Activated CD8-positive, alpha-beta T cell treated with anti-CD3 and anti-CD28 coated beads, Interleukin-2, amount 10 ng/mL, durations not matched to agents 7 days and 5 days (primary cell): ENCODE results near the gene DICER1. TPM values are rescaled to one million over a fixed set of nuclear protein-coding genes. Genes with fewer than 3 reads are reported as not detected.

ENCODE experiments used
- ATAC-seq: fragments of 150-1000 bp; cut with Tn5 transposase; one replicate; pipeline ENCODE4 v1.10.0; 2021; ENCODE audit warnings: moderate library complexity
- CTCF ChIA-PET: fragments of 350-600 bp; sonication (Branson Sonifier 250); formaldehyde crosslinking; loops from one replicate; lab custom pipeline; 2021; ENCODE audit warnings: antibody characterized with exemption; lab: Charles Lee
- POLR2A ChIA-PET: fragments of 350-600 bp; sonication (Branson Sonifier 250); formaldehyde crosslinking; loops from one replicate; lab custom pipeline; 2021; ENCODE audit warnings: antibody characterized with exemption; lab: Charles Lee
- DNase-seq: peaks from one replicate; pipeline ENCODE4 v3.0.0-alpha.2; 2020
- H3K27ac Mint-ChIP-seq: one replicate; pipeline ENCODE4 v1.8.0; 2021; ENCODE audit warnings: mild to moderate bottlenecking, mixed read lengths
- H3K27me3 Mint-ChIP-seq: one replicate; pipeline ENCODE4 v1.8.0; 2021; ENCODE audit warnings: low read depth, mixed read lengths
- H3K36me3 Mint-ChIP-seq: one replicate; pipeline ENCODE4 v1.8.0; 2021; ENCODE audit warnings: low read depth, mixed read lengths
- H3K4me1 Mint-ChIP-seq: one replicate; pipeline ENCODE4 v1.8.0; 2021; ENCODE audit warnings: low read depth, mixed read lengths
- H3K4me3 Mint-ChIP-seq: one replicate; pipeline ENCODE4 v1.8.0; 2021; ENCODE audit warnings: mild to moderate bottlenecking, mixed read lengths
- H3K9me3 Mint-ChIP-seq: one replicate; pipeline ENCODE4 v1.8.0; 2022; ENCODE audit warnings: mixed read lengths; ENCODE audit not compliant: insufficient read depth
- total RNA-seq, 2 experiments: library from RNA; stranded (reverse); gene quantifications; one replicate each; pipeline ENCODE4 v1.2.3, GENCODE V29; 2021

The DICER1 gene
- total RNA-seq, 2 experiments from 2014 or later, result 57.5 to 59.7 TPM

DNA sequence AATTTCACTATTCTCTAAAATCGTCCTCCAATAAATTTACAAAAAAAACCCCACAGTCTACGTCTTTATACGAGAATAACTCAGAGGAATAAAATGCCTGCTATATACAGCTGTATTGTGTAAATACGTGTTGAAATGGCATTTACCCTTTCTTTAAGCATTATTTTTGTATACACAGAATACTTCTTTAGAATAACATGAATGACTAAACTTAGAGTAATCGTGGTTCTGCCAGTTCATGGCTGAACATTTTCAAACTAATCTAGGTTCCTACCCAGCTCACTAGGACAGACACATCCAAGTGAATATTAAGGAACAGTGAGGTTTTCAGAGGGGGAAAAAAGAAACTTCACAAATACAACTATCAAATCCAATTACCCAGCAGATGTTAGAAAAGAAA, 24.6 kb downstream of the DICER1 start:
- DNase-seq (no peak), ATAC-seq (no peak)
- H3K27ac Mint-ChIP-seq, result no peak overlapping the region
- no peaks in the 10 kb centered on the region for H3K9me3 Mint-ChIP-seq
- H3K36me3 Mint-ChIP-seq, result peaks cover 59% of the 10 kb centered on the region
- H3K4me1 Mint-ChIP-seq, result peaks cover 5% of the 10 kb centered on the region
- POLR2A ChIA-PET, result no interaction called here
- no peaks in the 10 kb centered on the region for H3K27me3 Mint-ChIP-seq
- no peak overlapping the region for H3K4me3 Mint-ChIP-seq
- CTCF ChIA-PET, result no interaction called here

DNA sequence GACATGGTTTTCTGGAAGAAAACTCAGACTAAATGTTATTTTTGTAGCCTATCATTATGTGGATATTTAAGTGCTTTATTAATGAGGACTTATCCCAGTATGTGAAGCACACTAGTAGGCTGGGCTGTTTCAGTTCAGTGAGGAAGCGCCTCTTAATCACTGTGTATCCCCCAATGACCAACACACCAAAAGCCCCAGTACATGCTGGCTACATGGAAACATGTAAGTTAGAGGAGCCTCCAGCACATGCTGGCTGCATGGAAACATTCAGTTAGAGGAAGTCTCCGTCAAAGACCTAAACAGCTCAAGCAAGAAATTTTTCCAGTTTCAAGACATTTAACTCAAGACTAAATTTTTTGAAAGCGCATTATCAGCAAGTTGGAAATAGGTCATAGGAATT, 26.8 kb downstream of the DICER1 start:
- H3K9me3 Mint-ChIP-seq, result no peaks in the 10 kb centered on the region
- CTCF ChIA-PET, result no interaction called here
- H3K4me1 Mint-ChIP-seq, result peaks cover 5% of the 10 kb centered on the region
- H3K27me3 Mint-ChIP-seq, result no peaks in the 10 kb centered on the region
- no peak for ATAC-seq
- H3K4me3 Mint-ChIP-seq, result no peak overlapping the region
- no peak overlapping the region for H3K27ac Mint-ChIP-seq
- POLR2A ChIA-PET, result no interaction called here
- DNase-seq, result no peak
- peaks cover 54% of the 10 kb centered on the region for H3K36me3 Mint-ChIP-seq

DNA sequence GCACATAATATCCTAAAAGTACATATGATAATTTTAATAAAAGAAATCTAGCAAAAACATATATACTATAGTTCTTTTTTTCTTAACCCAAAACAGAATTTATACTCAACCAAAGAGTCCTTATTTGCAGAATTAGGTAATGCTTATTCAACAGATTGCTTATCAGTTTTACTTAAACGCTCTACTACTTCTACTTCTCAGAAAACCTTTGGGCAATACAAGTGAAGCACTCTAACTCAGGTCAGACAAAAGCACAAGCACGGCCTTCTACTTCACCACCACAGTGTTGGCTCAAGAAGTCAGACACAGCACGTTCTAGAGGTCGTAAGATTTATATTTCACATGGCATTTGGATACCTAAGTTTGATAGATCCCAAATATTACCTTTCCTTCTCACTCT, 29.2 kb downstream of the DICER1 start:
- ChIA-PET POLR2A (no interaction called here), CTCF (no interaction called here)
- DNase-seq, result no peak
- H3K4me1 Mint-ChIP-seq, result peaks cover 5% of the 10 kb centered on the region
- H3K9me3 Mint-ChIP-seq, result no peaks in the 10 kb centered on the region
- H3K27ac Mint-ChIP-seq, result no peak overlapping the region
- ATAC-seq, result no peak
- H3K27me3 Mint-ChIP-seq, result no peaks in the 10 kb centered on the region
- peaks cover 60% of the 10 kb centered on the region for H3K36me3 Mint-ChIP-seq
- no peak overlapping the region for H3K4me3 Mint-ChIP-seq

DNA sequence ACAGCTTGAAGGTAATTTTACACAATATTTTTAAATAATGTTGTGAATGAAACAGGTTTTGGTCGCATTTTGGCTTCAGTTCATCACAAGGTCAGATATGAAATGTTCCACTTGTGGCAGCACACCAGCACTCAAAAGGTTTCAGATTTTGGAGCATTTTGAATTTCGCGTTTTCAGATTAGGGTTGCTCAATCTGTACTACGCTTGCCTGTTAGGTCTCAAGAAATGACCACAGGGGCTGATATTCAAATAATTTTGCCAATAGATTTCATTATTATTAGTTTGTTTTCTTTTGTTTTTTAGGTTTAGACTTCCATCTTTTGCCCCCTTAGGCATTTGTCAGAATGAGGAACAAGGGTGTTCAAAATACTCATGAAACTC, 29.8 kb downstream of the DICER1 start:
- ChIA-PET POLR2A (no interaction called here), CTCF (no interaction called here)
- H3K36me3 Mint-ChIP-seq, result peaks cover 62% of the 10 kb centered on the region
- DNase-seq (no peak), ATAC-seq (no peak)
- no peaks in the 10 kb centered on the region for H3K27me3 Mint-ChIP-seq
- no peaks in the 10 kb centered on the region for H3K9me3 Mint-ChIP-seq
- H3K4me1 Mint-ChIP-seq, result peaks cover 5% of the 10 kb centered on the region
- no peak overlapping the region for H3K4me3 Mint-ChIP-seq
- no peak overlapping the region for H3K27ac Mint-ChIP-seq

DNA sequence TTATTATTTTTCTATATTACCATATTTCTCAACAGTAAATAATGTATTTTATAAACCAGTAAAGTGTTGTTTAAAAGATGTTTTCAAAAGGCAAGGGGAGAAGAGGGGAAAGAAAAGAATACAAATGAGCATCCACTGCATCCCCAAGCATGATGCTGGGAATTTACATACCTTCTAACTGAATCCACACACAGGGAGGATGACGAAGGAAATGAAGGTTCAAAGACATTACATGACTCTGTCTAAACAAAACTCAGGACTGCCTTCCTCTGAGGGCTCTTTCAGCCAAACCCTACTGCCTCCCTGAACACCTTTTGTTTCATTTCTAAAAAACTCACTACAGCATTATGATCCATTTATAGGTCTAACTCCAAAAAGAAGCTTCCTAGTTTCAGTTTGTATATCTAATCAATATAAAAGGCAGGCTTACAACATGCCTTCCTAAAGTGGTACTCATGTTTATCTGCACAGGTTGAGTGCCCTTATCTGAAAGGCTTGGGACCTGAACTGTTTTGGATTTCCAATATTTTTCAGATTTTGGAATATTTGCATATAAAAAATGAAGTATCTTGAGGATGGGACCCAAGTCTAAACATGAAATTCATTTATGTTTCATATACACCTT, 30.3 kb downstream of the DICER1 start:
- Mint-ChIP-seq H3K27me3 (no peaks in the 10 kb centered on the region), H3K4me3 (no peak overlapping the region), H3K9me3 (no peaks in the 10 kb centered on the region), H3K36me3 (peaks cover 60% of the 10 kb centered on the region), H3K4me1 (peaks cover 5% of the 10 kb centered on the region), H3K27ac (no peak overlapping the region)
- ChIA-PET POLR2A (no interaction called here), CTCF (no interaction called here)
- ATAC-seq (no peak), DNase-seq (no peak)

DNA sequence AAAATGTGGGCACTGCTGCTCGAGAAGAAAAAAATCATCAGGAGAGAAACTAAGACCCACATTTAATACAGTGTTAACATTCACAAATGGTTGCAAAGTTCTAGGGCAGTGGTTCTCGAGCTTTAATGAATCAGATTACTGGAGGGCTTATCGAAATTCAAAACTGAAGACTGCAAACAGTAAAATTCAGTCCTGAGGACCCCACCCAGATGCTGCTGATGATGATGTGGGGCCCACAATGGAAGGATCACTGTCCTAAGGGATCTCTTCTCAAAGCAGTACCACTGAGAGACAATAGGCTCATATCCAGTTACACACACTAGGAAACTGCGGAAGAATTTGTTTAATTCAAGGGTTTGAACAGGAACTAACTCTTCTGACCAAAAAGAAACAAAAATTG, 31.4 kb downstream of the DICER1 start:
- no peak overlapping the region for H3K27ac Mint-ChIP-seq
- H3K36me3 Mint-ChIP-seq, result peaks cover 54% of the 10 kb centered on the region
- ATAC-seq, result no peak
- H3K4me3 Mint-ChIP-seq, result no peak overlapping the region
- H3K27me3 Mint-ChIP-seq, result no peaks in the 10 kb centered on the region
- no peaks in the 10 kb centered on the region for H3K9me3 Mint-ChIP-seq
- no peak for DNase-seq
- peaks cover 5% of the 10 kb centered on the region for H3K4me1 Mint-ChIP-seq
- ChIA-PET POLR2A (no interaction called here), CTCF (interaction anchor here (0.7 kb wide), 1 partner anchor 31 kb away, joined by 3 read pairs; no protein-coding TSS in a partner anchor)

DNA sequence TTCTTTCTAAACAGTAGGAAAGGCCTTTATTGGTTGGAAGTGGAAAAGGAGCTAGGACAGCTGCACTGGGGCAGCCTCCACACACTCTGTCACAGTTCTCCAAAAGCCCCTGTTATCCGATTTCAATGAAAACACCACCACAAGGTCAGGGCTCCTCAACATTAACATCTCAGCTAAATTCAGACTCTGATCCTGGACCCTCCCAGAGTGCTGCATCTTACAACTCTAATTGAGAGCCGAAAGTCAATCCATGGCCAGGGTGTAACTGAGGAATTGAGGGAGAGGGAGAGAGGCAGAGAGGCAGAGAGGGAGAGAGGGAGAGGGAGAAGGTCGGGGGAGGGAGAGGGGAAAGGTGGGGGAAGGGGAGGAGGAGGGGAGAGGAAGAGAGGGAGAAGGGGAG, 32.1 kb downstream of the DICER1 start:
- Mint-ChIP-seq H3K4me1 (peaks cover 5% of the 10 kb centered on the region), H3K27me3 (no peaks in the 10 kb centered on the region), H3K27ac (peak overlapping the region; percentile 40), H3K9me3 (no peaks in the 10 kb centered on the region), H3K36me3 (peaks cover 54% of the 10 kb centered on the region), H3K4me3 (no peak overlapping the region)
- POLR2A ChIA-PET, result no interaction called here
- ATAC-seq (no peak), DNase-seq (no peak)
- CTCF ChIA-PET, result interaction anchor here (1.6 kb wide), 1 partner anchor 14 kb away, joined by 3 read pairs; no protein-coding TSS in a partner anchor

DNA sequence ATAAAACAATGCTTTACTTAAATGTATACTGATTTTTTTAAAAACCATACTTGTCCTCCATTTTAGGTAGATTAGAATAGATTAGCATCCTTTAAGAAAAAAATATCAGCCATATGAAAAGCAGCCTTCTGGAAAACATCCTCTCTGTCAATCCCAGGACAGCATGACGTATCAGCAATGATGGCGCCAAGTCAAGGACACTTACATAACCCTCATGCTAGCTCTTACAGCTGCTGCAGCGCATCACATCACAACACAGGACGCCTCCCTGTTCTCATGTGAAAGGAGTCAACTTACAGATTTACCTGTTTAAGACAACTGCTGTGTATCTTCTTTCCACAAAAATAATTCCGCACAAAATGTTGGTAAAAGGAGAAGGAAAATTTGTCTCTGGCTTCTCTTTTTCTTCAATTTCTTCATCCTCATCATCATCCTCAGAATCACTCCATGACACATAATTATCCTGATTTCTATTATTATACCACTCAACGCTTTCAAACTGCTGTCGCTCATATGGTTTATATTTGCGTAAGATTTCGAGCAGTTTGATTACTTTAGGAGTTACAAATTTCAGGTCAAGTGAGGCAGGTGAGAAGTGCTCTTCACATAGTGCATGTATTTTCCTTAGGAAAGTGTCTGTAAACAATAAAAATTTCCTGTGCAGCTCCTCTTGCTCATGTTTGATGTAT, 33.3 kb downstream of the DICER1 start:
- ATAC-seq, result no peak
- Mint-ChIP-seq H3K27ac (no peak overlapping the region), H3K36me3 (peaks cover 48% of the 10 kb centered on the region), H3K27me3 (no peaks in the 10 kb centered on the region), H3K9me3 (no peaks in the 10 kb centered on the region), H3K4me3 (no peak overlapping the region), H3K4me1 (peaks cover 3% of the 10 kb centered on the region)
- ChIA-PET CTCF (interaction anchor here (1.6 kb wide), 1 partner anchor 13 kb away, joined by 3 read pairs; no protein-coding TSS in a partner anchor), POLR2A (no interaction called here)
- no peak for DNase-seq

DNA sequence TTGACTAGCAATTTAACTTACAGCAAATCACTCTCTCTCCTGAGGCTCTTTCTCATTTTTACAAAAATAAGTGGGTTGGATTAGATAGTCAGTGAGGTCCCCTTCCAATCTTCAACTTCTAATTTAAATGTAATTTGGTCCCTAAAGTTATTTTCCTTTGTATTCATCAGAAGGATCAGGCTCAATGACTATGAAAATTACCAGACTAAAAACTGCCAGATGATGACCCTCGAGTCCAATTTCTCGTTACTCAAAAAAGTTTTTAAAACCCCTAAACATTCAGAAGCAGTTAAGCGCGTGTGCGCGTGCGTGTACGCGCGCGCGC, 34.7 kb downstream of the DICER1 start:
- ATAC-seq, result no peak
- no peak for DNase-seq
- Mint-ChIP-seq H3K36me3 (peaks cover 42% of the 10 kb centered on the region), H3K4me3 (no peak overlapping the region), H3K27ac (no peak overlapping the region), H3K9me3 (no peaks in the 10 kb centered on the region), H3K27me3 (no peaks in the 10 kb centered on the region), H3K4me1 (no peaks in the 10 kb centered on the region)
- ChIA-PET CTCF (no interaction called here), POLR2A (no interaction called here)

DNA sequence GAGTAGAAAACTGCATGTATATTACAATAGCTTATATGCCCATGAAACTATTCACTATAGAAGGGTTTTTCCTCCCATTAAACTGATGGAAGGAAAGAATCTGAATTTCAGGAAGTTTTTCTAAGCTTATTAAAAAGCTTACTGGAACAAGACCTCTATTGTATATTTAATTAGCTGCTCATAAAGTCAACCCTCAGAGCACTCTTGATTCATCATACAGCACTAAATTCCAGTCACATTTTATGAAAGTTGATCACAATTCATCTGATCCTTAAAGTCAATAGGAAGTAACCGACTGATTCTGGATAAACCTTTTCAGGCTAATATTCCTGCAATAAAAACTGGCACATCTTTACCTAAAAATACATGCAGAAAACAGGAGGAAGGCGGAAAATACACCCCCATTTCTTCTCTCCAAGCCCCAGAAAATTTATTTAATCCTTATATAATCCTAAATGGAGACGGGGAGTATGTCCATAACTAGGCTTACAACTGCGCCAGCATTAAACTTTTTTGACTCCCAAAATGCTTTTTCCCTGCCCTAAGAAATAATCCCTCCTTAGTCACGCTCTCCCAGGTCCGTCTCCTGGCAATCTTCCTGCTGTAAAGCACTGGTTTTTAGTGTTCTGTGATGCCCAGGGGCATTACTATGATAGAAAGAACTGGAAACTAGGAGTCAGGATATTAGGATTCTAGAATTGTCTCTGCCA, 35.3 kb downstream of the DICER1 start:
- H3K4me3 Mint-ChIP-seq, result no peak overlapping the region
- ATAC-seq (no peak), DNase-seq (no peak)
- no peaks in the 10 kb centered on the region for H3K27me3 Mint-ChIP-seq
- H3K4me1 Mint-ChIP-seq, result no peaks in the 10 kb centered on the region
- POLR2A ChIA-PET, result no interaction called here
- no peaks in the 10 kb centered on the region for H3K9me3 Mint-ChIP-seq
- H3K36me3 Mint-ChIP-seq, result peaks cover 41% of the 10 kb centered on the region
- CTCF ChIA-PET, result no interaction called here
- no peak overlapping the region for H3K27ac Mint-ChIP-seq

DNA sequence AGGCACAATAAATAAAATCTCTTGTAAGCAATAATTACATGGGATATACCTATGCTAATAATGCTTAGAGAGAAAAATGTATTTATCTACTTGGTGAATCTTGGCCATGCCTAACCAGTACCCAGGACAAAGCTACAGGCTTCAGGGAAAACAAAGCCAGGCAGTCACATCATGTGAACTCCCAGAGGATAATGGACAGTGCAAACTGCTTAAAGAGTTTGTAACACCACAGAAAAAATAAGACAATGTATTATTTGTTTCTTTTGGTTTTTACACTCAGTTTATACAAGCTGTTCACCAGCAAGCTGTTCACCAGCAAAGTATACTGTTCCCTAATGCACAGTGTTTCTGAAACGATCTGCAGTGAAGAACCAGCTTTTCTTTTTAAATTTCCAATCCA, 38.0 kb downstream of the DICER1 start:
- ChIA-PET POLR2A (no interaction called here), CTCF (interaction anchor here (0.9 to 1.3 kb wide), 2 partner anchors 12 to 17 kb away, joined by 3 read pairs; no protein-coding TSS in a partner anchor)
- Mint-ChIP-seq H3K36me3 (peaks cover 49% of the 10 kb centered on the region), H3K9me3 (no peaks in the 10 kb centered on the region), H3K27ac (no peak overlapping the region), H3K27me3 (no peaks in the 10 kb centered on the region), H3K4me3 (no peak overlapping the region), H3K4me1 (no peaks in the 10 kb centered on the region)
- no peak for ATAC-seq
- no peak for DNase-seq
